ENCODE data around the gene LIPH. TPM values are rescaled to one million over a fixed set of nuclear protein-coding genes. Genes with fewer than 3 reads are reported as not detected.

The LIPH gene
- total and polyA plus RNA-seq, 2 of the 8 experiments (the other 6 are each of a cell fraction or from before 2014, with no cell fraction given): 0.08 TPM; not detected in 1

DNA sequence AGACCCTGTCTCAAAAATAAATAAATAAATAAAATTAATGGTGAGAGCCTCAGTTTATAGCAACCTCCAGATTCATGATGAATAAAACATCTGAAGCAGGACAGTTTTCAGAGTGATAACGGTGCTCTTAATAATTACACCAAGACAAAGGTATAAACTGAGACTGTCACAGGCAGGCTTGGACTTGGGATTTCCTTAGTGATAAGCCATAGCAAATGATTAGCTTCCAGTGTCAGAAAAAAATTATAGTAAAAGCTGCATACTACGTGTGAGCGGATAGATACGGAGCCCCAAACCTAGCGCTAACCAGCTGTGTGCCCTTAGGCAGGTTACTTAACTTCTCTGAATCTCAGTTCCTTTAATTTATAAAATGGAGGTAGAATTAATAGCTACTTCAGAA, 21.5 kb downstream of the LIPH start:
- no peak overlapping the region for H4K5ac ChIP-seq (ENCODE audit: insufficient read length, low read depth, low read length)
- CTCF ChIA-PET (ENCODE audit: partially characterized antibody): interaction anchor here (0.8 to 2.5 kb wide), 5 partner anchors 12 to 71 kb away, joined by 4 to 9 read pairs (median 5); no protein-coding TSS in a partner anchor
- no peaks in the 10 kb centered on the region for H3K36me3 ChIP-seq (ENCODE audit: control insufficient read depth in 2 of 4, insufficient read depth in 4 of 4, low read length in 3 of 4)
- no peak overlapping the region for H3K4me2 ChIP-seq (ENCODE audit: insufficient read depth in 1 of 2, low read depth in 2 of 2, low read length in 2 of 2)
- H4K8ac ChIP-seq (ENCODE audit: extremely low read depth, insufficient read depth, low read length): no peak overlapping the region
- H2BK12ac ChIP-seq (ENCODE audit: low read depth, low read length): no peak overlapping the region
- H3K9ac ChIP-seq (replicated peaks in 1 of 4; ENCODE audit: extremely low read depth in 1 of 4, low read depth in 3 of 4, low read length in 3 of 4): no peak overlapping the region
- no peak overlapping the region for H2BK15ac ChIP-seq (ENCODE audit: low read length)
- H2AK5ac ChIP-seq (ENCODE audit: low read depth, low read length): no peak overlapping the region
- no peaks in the 10 kb centered on the region for H3K79me1 ChIP-seq (ENCODE audit: low read depth, low read length)
- no peak overlapping the region for H3K4me3 ChIP-seq (ENCODE audit: extremely low read depth in 1 of 4, insufficient read depth in 2 of 4, low read depth in 3 of 4, low read length in 4 of 4)
- DNase-seq (ENCODE audit: low read depth in 1 of 2, low spot score in 2 of 2): no peak
- TF ChIP-seq CHD1 (IDR thresholded peaks at IDR 0.05; ENCODE audit: low read depth, low read length) (no peak), YY1 (IDR thresholded peaks at IDR 0.05; ENCODE audit: low read depth, low read length) (no peak), NRF1 (IDR thresholded peaks at IDR 0.05; ENCODE audit: low read depth, low read length) (no peak), BCL11A (IDR thresholded peaks at IDR 0.05; ENCODE audit: low read depth in 2 of 2, low read length in 2 of 2) (no peak)
- TF ChIP-seq, protein P1, sequence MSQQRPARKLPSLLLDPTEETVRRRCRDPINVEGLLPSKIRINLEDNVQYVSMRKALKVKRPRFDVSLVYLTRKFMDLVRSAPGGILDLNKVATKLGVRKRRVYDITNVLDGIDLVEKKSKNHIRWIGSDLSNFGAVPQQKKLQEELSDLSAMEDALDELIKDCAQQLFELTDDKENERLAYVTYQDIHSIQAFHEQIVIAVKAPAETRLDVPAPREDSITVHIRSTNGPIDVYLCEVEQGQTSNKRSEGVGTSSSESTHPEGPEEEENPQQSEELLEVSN (IDR thresholded peaks at IDR 0.05): no peak
- no peak overlapping the region for H3K4ac ChIP-seq (replicated peaks; ENCODE audit: insufficient read length, low read depth, low read length)
- no peak overlapping the region for H4K91ac ChIP-seq (replicated peaks; ENCODE audit: insufficient read length, low read length)
- H3K56ac ChIP-seq (replicated peaks; ENCODE audit: insufficient read length, low read depth, low read length): no peak overlapping the region
- H4K20me1 ChIP-seq (replicated peaks in 1 of 2; ENCODE audit: control insufficient read depth in 1 of 2, insufficient read depth in 2 of 2, low read length in 2 of 2): no peaks in the 10 kb centered on the region
- no peak overlapping the region for H2BK120ac ChIP-seq (replicated peaks; ENCODE audit: low read depth, low read length)
- H3K14ac ChIP-seq (ENCODE audit: insufficient read length): no peak overlapping the region
- no peaks in the 10 kb centered on the region for H3K27me3 ChIP-seq (replicated peaks in 1 of 4; ENCODE audit: control insufficient read depth in 3 of 4, extremely low read depth in 1 of 4, insufficient read depth in 3 of 4, low read length in 3 of 4)
- WGBS, 2 experiments (ENCODE audit: extremely low coverage in 1 of 2, insufficient coverage in 1 of 2, insufficient read length in 1 of 2, insufficient replicate concordance in 2 of 2, low coverage in 1 of 2, low lambda C conversion rate in 2 of 2, missing lambda C conversion rate in 1 of 2): 73% methylated on average over 5 of the region's 5 CpGs; no CpG with 5 or more reads in 1 of the 2 experiments
- H3K27ac ChIP-seq (ENCODE audit: low read depth, low read length): no peak overlapping the region
- H2BK20ac ChIP-seq (ENCODE audit: low read length): no peak overlapping the region
- no peaks in the 10 kb centered on the region for H3K79me2 ChIP-seq (ENCODE audit: control insufficient read depth in 1 of 2, insufficient read depth in 2 of 2, low read length in 2 of 2)
- no peak overlapping the region for H2BK5ac ChIP-seq (ENCODE audit: low read depth, low read length)
- no peaks in the 10 kb centered on the region for H3K4me1 ChIP-seq (replicated peaks in 1 of 4; ENCODE audit: control insufficient read depth in 3 of 4, insufficient read depth in 4 of 4, low read length in 3 of 4)
- POLR2A ChIA-PET (ENCODE audit: partially characterized antibody): no interaction called here
- no peak overlapping the region for H2AFZ ChIP-seq (ENCODE audit: low read length)
- no peaks in the 10 kb centered on the region for H3K9me3 ChIP-seq (ENCODE audit: insufficient read depth in 2 of 2, low read depth in 1 of 2, low read length in 1 of 2)
- H3K18ac ChIP-seq (ENCODE audit: extremely low read depth, low read length): no peak overlapping the region
- no peak for FAIRE-seq
- no peak overlapping the region for H3K23ac ChIP-seq (ENCODE audit: insufficient read length)
- no peaks in the 10 kb centered on the region for H3K23me2 ChIP-seq (ENCODE audit: low read depth, low read length)

All from H1 (cell line).